OCI-LY1 (cell line): ENCODE results near the gene KIF17.

Experiments used
- H2AFZ ChIP-seq: fragments of 200-600 bp; sonication (generic), shearing (Covaris generic); 2 replicates; pipeline ENCODE4 v1.6.0; 2014; ENCODE audit warnings: antibody characterized with exemption, mild to moderate bottlenecking, low read length
- H3F3A ChIP-seq: fragments of 200-600 bp; sonication (generic), shearing (Covaris generic); 2 replicates; pipeline ENCODE4 v1.6.0; 2014; ENCODE audit warnings: mild to moderate bottlenecking, antibody characterized with exemption, low read length, moderate library complexity; ENCODE audit not compliant: insufficient read depth
- H3K27ac ChIP-seq: fragments of 200-600 bp; sonication (generic); 2 replicates; pipeline ENCODE4 v1.5.1; 2014; ENCODE audit warnings: low read length, mixed run types, mild to moderate bottlenecking, low read depth; ENCODE audit not compliant: poor library complexity, severe bottlenecking
- H3K27me3 ChIP-seq: fragments of 200-600 bp; sonication (generic); 2 replicates; pipeline ENCODE4 v1.6.0; 2014; ENCODE audit warnings: antibody characterized with exemption, mild to moderate bottlenecking, low read length, moderate library complexity; ENCODE audit not compliant: insufficient read depth
- H3K36me3 ChIP-seq: fragments of 200-600 bp; sonication (generic); 2 replicates; pipeline ENCODE4 v1.6.1; 2014; ENCODE audit warnings: mild to moderate bottlenecking, antibody characterized with exemption, low read length, moderate library complexity, mixed read lengths; ENCODE audit not compliant: insufficient read depth
- H3K4me1 ChIP-seq: fragments of 200-600 bp; sonication (generic); 2 replicates; pipeline ENCODE4 v1.5.1; 2014; ENCODE audit warnings: mild to moderate bottlenecking, low read length, moderate library complexity; ENCODE audit not compliant: insufficient read depth, severe bottlenecking
- H3K4me2 ChIP-seq: fragments of 200-600 bp; sonication (generic), shearing (Covaris generic); 2 replicates; pipeline ENCODE4 v1.6.1; 2014; ENCODE audit warnings: low read length
- H3K4me3 ChIP-seq: fragments of 200-600 bp; sonication (generic); 2 replicates; pipeline ENCODE4 v1.5.1; 2014; ENCODE audit warnings: low read length, low read depth, mild to moderate bottlenecking, mixed read lengths; ENCODE audit not compliant: poor library complexity, severe bottlenecking
- H3K79me2 ChIP-seq: fragments of 200-600 bp; shearing (Covaris generic); 2 replicates; pipeline ENCODE4 v1.6.1; 2016; ENCODE audit warnings: mixed run types, low read length, mixed read lengths; ENCODE audit not compliant: insufficient read depth
- H3K9ac ChIP-seq: fragments of 200-600 bp; sonication (generic), shearing (Covaris generic); 2 replicates; pipeline ENCODE4 v1.6.1; 2014; ENCODE audit warnings: mild to moderate bottlenecking, low read length, mixed read lengths
- H3K9me2 ChIP-seq: fragments of 200-600 bp; sonication (generic), shearing (Covaris generic); 2 replicates; pipeline ENCODE4 v1.6.1; 2014; ENCODE audit warnings: low read depth, mild to moderate bottlenecking, low read length, mixed read lengths
- H3K9me3 ChIP-seq: fragments of 200-600 bp; shearing (Covaris generic); 2 replicates; pipeline ENCODE4 v1.6.1; 2014; ENCODE audit warnings: low read length, mixed read lengths
- H4K20me1 ChIP-seq: fragments of 200-600 bp; sonication (generic), shearing (Covaris generic); 2 replicates; pipeline ENCODE4 v1.6.0; 2016; ENCODE audit warnings: mild to moderate bottlenecking, low read length; ENCODE audit not compliant: insufficient read depth
- EZH2 ChIP-seq: fragments of 200-600 bp; sonication (generic), shearing (Covaris generic); IDR thresholded peaks from 2 replicates; pipeline ENCODE4 v1.8.0; 2017; ENCODE audit warnings: borderline replicate concordance, mixed run types, mild to moderate bottlenecking, antibody characterized with exemption, low read length, moderate library complexity, mixed read lengths
- TF ChIP-seq, protein P1 (sequence below): fragments of 200-600 bp; sonication (generic), shearing (Covaris generic); IDR thresholded peaks from 2 replicates; pipeline ENCODE4 v1.5.1; 2017; ENCODE audit warnings: mild to moderate bottlenecking, antibody characterized with exemption, low read length, moderate library complexity, mixed read lengths

The KIF17 gene

GRCh38 chr1:20662110-20662475 is 55.7 kb downstream of the KIF17 start:
- Histone ChIP-seq H3K27me3 (no peaks in the 10 kb centered on the region), H3K27ac (peak overlapping the region; percentile 21)

DNA sequence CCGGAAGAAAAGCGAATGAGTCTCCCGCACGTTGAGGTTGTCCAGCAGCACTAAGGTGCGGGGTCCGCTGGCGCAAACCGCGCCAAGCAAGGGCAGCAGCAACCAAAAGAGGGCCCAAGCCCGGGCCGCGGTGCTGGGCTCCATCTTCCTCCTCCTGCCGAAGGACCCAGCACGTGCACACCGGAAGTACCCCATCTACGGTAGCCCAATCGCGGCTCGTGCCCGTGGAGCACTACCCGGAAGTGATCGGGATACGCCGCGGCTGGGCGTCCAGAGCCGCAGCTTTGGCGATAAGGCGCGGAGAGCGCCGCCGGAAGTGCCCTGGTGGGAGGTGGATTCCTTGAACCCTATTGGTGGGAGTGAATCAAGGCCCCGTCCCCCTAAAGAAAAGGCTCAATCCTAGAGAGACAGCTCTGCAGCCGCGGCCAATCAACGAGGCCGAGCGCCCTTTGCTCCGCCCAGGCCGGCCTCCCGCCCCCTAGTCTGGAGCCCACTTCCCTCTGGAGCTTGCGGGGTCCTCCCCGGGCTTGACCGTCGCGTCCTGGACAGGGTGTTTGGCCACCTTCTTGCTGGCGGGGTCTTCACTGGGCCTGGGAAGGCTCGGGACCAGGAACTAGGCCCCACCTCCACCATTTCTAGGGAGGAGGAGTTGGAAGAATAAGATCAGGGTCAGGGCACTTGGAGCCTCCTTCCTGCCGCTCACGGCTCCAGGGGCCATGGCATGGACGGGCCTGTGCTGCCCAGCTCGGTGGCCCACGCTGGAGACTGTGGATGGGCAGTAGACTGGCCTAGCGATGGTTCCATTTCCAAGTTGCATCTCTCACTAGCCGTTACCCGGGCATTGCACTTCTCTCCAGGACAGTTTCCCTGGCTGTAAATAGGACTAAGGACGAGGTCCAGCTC is 56.3 kb downstream of the KIF17 start, which contains the start of gene DDOST:
Gene DDOST, minus strand, starts transcription at position 163 of the 903 bp plus-strand sequence. Its CDS starts 19 bp downstream, at position 144.
- peaks cover 31% of the 10 kb centered on the region for H3K79me2 ChIP-seq
- TF ChIP-seq EZH2: no peak
- TF ChIP-seq, protein P1, sequence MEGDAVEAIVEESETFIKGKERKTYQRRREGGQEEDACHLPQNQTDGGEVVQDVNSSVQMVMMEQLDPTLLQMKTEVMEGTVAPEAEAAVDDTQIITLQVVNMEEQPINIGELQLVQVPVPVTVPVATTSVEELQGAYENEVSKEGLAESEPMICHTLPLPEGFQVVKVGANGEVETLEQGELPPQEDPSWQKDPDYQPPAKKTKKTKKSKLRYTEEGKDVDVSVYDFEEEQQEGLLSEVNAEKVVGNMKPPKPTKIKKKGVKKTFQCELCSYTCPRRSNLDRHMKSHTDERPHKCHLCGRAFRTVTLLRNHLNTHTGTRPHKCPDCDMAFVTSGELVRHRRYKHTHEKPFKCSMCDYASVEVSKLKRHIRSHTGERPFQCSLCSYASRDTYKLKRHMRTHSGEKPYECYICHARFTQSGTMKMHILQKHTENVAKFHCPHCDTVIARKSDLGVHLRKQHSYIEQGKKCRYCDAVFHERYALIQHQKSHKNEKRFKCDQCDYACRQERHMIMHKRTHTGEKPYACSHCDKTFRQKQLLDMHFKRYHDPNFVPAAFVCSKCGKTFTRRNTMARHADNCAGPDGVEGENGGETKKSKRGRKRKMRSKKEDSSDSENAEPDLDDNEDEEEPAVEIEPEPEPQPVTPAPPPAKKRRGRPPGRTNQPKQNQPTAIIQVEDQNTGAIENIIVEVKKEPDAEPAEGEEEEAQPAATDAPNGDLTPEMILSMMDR: peak; percentile 28; the same call in 1 of the 2 replicates
- no peak within 1 kb of the TSS for H2AFZ ChIP-seq
- peak within 1 kb of the TSS; percentile 97 for H3K9ac ChIP-seq
- H3K27ac ChIP-seq: peak within 1 kb of the TSS; percentile 36
- H3K4me3 ChIP-seq: peak within 1 kb of the TSS; percentile 97
- H3K4me2 ChIP-seq: peak within 1 kb of the TSS; percentile 97
- H4K20me1 ChIP-seq: no peaks in the 10 kb centered on the region
- H3K9me3 ChIP-seq: no peaks in the 10 kb centered on the region
- no peaks in the 10 kb centered on the region for H3F3A ChIP-seq
- H3K4me1 ChIP-seq: peaks cover 34% of the 10 kb centered on the region
- H3K36me3 ChIP-seq: peaks cover 34% of the 10 kb centered on the region
- H3K27me3 ChIP-seq: no peaks in the 10 kb centered on the region
- H3K9me2 ChIP-seq: no peaks in the 10 kb centered on the region

More at GRCh38 chr1:20662110-20662475, 55.7 kb downstream of the KIF17 start:
- TF ChIP-seq, protein P1: no peak
- TF ChIP-seq EZH2: no peak
- Histone ChIP-seq H3K9ac (peak overlapping the region; percentile 92), H3K4me3 (peak overlapping the region; percentile 97), H3F3A (no peaks in the 10 kb centered on the region), H3K79me2 (peaks cover 31% of the 10 kb centered on the region), H3K4me1 (peaks cover 34% of the 10 kb centered on the region), H4K20me1 (no peaks in the 10 kb centered on the region), H2AFZ (no peak overlapping the region), H3K4me2 (peak overlapping the region; percentile 75), H3K9me3 (no peaks in the 10 kb centered on the region), H3K36me3 (peaks cover 27% of the 10 kb centered on the region), H3K9me2 (no peaks in the 10 kb centered on the region)

GRCh38 chr1:20660847-20661206 is 57.0 kb downstream of the KIF17 start:
- Histone ChIP-seq H3K79me2 (peaks cover 31% of the 10 kb centered on the region), H3K4me3 (peak overlapping the region; percentile 97), H3K4me1 (peaks cover 34% of the 10 kb centered on the region), H3K4me2 (peak overlapping the region; percentile 97), H3K36me3 (peaks cover 40% of the 10 kb centered on the region), H3K9ac (peak overlapping the region; percentile 97), H3K27me3 (no peaks in the 10 kb centered on the region), H4K20me1 (no peaks in the 10 kb centered on the region), H2AFZ (no peak overlapping the region), H3K27ac (peak overlapping the region; percentile 36), H3K9me2 (no peaks in the 10 kb centered on the region), H3K9me3 (no peaks in the 10 kb centered on the region), H3F3A (no peaks in the 10 kb centered on the region)
- TF ChIP-seq EZH2: no peak
- TF ChIP-seq, protein P1: no peak
